GM18498 (cell line): Measurements from ENCODE around the gene CFAP46.
"Not testable (repeated sequence)": the region's sequence is repeated elsewhere in the genome, so short reads cannot be mapped to it uniquely, and the experiment has no call there.

ENCODE experiments used
- ATAC-seq: cut with Tn5 transposase; IDR thresholded peaks from one replicate; pipeline ENCODE4 v1.9.1; 2021; ENCODE audit warnings: mild to moderate bottlenecking, moderate library complexity; ENCODE audit not compliant: unreplicated experiment

Gene CFAP46

GRCh38 chr10:132797986-132798385 lies 144.4 kb downstream of the CFAP46 start:
- not testable (repeated sequence) for ATAC-seq

GRCh38 chr10:132796846-132797245 lies 145.5 kb downstream of the CFAP46 start:
- ATAC-seq = no peak

GRCh38 chr10:132793871-132794849 lies 148.2 kb downstream of the CFAP46 start:
- no peak for ATAC-seq

- ATAC-seq = no peak
Measured at GRCh38 chr10:132793213-132793612, 149.2 kb downstream of the CFAP46 start.

GRCh38 chr10:132792796-132793195 lies 149.6 kb downstream of the CFAP46 start:
- no peak for ATAC-seq

- not testable (repeated sequence) for ATAC-seq
Measured at GRCh38 chr10:132792099-132792498, 150.3 kb downstream of the CFAP46 start.

- ATAC-seq = no peak
Measured at GRCh38 chr10:132790934-132791829, 151.2 kb downstream of the CFAP46 start.

GRCh38 chr10:132790470-132790869 lies 151.9 kb downstream of the CFAP46 start:
- ATAC-seq = no peak

GRCh38 chr10:132789659-132790148 lies 152.7 kb downstream of the CFAP46 start:
- ATAC-seq = no peak

- no peak for ATAC-seq
Measured at GRCh38 chr10:132788831-132789219, 153.5 kb downstream of the CFAP46 start.

GRCh38 chr10:132788180-132788830 lies 154.1 kb downstream of the CFAP46 start:
- no peak for ATAC-seq

- no peak for ATAC-seq
Measured at GRCh38 chr10:132787495-132788179, 154.7 kb downstream of the CFAP46 start.

- no peak for ATAC-seq
Measured at GRCh38 chr10:132786884-132787494, 155.4 kb downstream of the CFAP46 start.

- ATAC-seq = no peak
Measured at GRCh38 chr10:132786476-132786883, 155.9 kb downstream of the CFAP46 start.

- ATAC-seq = no peak
Measured at GRCh38 chr10:132785723-132786475, 156.5 kb downstream of the CFAP46 start, which contains the start of gene NKX6-2. TSS of gene NKX6-2 (minus strand) at chr10:132786147. CDS start at chr10:132785948, 199 bp downstream.

GRCh38 chr10:132784866-132785722 lies 157.3 kb downstream of the CFAP46 start:
- no peak for ATAC-seq

GRCh38 chr10:132783940-132784865 lies 158.2 kb downstream of the CFAP46 start:
- no peak for ATAC-seq
